C4-2B (cell line): Measurements from ENCODE around the gene CAVIN1.

ENCODE experiments used
- H3K27ac ChIP-seq: fragments of 450-650 bp; 2 replicates; pipeline ENCODE4 v1.5.1; 2017
- CTCF ChIP-seq: fragments of 450-650 bp; conservative IDR thresholded peaks from 2 replicates; pipeline ENCODE4 v1.5.1; 2017; ENCODE audit warnings: mild to moderate bottlenecking
- ZFX ChIP-seq: fragments of 450-650 bp; IDR thresholded peaks from 2 replicates; pipeline ENCODE4 v1.6.1; 2017

Gene CAVIN1

GRCh38 chr17:42438600-42439567, 15.8 kb upstream of the CAVIN1 start:
- H3K27ac ChIP-seq = no peak overlapping the region
- TF ChIP-seq CTCF (peak; percentile 58), ZFX (no peak)

GRCh38 chr17:42436391-42436790, 13.3 kb upstream of the CAVIN1 start:
- H3K27ac ChIP-seq = no peak overlapping the region
- TF ChIP-seq CTCF (no peak), ZFX (no peak)

- no peak for TF ChIP-seq CTCF
- no peak for TF ChIP-seq ZFX
Observed at GRCh38 chr17:42431758-42432161, 8.7 kb upstream of the CAVIN1 start.

GRCh38 chr17:42429726-42430447, 6.8 kb upstream of the CAVIN1 start:
- H3K27ac ChIP-seq = no peak overlapping the region
- TF ChIP-seq ZFX (no peak), CTCF (no peak)

More at GRCh38 chr17:42431758-42432161, 8.7 kb upstream of the CAVIN1 start:
- H3K27ac ChIP-seq = no peak overlapping the region

GRCh38 chr17:42428141-42428944, 5.3 kb upstream of the CAVIN1 start:
- TF ChIP-seq ZFX = no peak
- peak; percentile 78 for TF ChIP-seq CTCF

GRCh38 chr17:42424991-42425610, 2.0 kb upstream of the CAVIN1 start:
- TF ChIP-seq CTCF (no peak), ZFX (no peak)
- H3K27ac ChIP-seq = no peak overlapping the region

More at GRCh38 chr17:42428141-42428944, 5.3 kb upstream of the CAVIN1 start:
- no peak overlapping the region for H3K27ac ChIP-seq
